GM21723 (cell line): ENCODE measurements around the gene ANO2.
"Not testable (repeated sequence)": the region's sequence is repeated elsewhere in the genome, so short reads cannot be mapped to it uniquely, and the experiment has no call there.

Source experiments
- ATAC-seq: cut with Tn5 transposase; IDR thresholded peaks from one replicate; pipeline ENCODE4 v1.9.1; 2021; ENCODE audit warnings: mild to moderate bottlenecking, moderate library complexity; ENCODE audit not compliant: unreplicated experiment

ANO2 gene

DNA sequence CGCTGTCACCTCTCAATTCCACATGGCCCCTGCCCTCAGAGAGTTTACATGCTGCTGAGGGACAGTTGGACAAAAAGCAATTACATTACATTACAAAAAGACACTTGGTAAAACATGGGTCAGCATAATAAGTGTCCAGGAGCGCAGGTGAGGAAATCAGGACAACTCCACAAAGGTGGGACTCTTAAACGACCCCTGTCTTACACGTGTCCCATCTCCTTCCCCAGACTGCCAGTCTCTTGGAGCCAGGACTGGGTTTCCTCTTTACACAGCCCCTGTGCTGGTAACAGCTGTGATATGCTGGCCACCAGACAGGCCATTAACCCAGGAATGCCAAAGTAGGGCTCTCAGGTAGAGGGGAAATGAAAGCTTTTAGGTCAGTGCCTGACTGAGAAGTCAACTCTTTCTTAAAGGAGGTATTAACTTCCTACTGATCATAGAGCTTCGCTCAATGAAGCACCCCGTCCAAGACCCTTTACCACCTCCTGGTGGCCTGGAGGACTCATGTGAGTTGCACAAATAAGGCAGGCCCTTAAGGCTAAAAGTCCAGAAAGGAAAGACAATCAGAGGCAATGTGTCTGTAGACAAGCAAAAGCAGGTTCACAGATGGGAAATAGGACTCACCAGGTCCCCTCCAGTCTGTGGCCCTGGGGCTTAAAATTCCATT, 55.5 kb downstream of the ANO2 start:
- ATAC-seq: no peak

DNA sequence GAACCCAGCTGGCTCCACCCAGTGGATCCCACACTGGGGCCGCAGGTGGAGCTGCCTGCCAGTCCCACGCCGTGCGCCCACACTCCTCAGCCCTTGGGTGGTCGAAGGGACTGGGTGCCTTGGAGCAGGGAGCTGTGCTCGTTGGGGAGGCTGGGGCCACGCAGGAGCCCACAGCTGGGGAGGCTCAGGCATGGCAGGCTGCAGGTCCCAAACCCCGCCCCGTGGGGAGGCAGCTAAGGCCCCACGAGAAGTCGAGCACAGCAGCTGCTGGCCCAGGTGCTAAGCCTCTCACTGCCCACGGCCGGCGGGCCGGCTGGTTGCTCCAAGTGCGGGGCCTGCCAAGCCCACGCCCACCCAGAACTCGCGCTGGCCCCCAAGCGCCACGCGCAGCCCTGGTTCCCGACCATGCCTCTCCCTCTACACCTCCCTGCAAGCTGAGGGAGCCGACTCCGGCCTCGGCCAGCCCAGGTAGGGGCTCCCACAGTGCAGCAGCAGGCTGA, 56.2 kb downstream of the ANO2 start:
- ATAC-seq: no peak

DNA sequence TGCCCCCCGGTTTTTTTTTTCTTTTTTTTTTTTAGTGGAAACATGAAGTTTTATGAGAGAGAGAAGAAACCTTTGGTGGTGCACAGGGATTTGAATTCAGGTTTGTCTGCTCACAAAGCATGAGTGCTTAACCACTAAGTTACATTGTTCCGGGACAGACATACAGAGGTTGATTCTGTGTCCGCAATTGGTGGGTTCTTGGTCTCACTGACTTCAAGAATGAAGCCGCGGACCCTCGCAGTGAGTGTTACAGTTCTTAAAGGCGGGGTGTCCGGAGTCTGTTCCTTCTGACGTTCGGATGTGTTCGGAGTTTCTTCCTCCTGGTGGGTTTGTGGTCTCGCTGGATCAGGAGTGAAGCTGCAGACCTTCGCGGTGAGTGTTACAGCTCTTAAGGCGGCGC, 57.2 kb downstream of the ANO2 start:
- ATAC-seq: not testable (repeated sequence)

DNA sequence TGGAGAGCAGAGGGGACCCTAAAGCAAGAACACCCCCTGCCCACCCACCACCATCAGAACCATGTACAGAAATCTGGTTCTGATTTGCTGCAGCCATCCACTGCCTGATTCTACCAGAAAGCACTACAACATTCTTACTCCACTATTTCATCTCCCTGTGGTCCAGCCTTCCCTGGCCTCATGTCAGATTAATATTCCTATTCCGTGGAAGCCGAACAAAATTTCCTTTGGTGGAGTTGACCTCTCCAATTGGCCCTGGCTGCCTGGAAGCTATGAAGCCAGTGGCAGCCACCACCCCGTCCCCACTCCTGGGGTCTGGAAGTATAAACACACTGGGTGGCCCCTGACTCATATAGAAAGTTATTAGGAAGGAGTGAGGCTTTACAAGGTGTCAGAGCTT, 60.2 kb downstream of the ANO2 start:
- no peak for ATAC-seq

DNA sequence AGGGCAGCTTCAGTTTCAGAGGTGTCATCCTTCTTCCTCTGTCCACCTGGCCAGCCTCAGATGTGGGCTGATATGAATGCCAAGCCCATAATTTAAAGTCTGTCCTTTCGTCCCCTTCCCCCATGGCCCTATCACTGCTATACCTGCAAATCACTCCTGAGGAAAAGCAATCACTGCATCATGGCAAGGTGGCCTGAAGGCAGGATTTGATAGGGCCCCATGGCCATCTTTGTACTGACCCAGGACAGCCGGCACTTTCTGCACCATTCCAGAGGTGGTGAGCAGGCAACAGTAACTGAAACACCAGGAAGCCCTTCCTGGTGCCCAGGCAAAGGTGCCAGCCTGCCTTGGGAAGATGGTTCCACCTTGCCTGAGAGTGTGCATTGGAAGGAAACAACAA, 60.8 kb downstream of the ANO2 start:
- ATAC-seq: no peak

DNA sequence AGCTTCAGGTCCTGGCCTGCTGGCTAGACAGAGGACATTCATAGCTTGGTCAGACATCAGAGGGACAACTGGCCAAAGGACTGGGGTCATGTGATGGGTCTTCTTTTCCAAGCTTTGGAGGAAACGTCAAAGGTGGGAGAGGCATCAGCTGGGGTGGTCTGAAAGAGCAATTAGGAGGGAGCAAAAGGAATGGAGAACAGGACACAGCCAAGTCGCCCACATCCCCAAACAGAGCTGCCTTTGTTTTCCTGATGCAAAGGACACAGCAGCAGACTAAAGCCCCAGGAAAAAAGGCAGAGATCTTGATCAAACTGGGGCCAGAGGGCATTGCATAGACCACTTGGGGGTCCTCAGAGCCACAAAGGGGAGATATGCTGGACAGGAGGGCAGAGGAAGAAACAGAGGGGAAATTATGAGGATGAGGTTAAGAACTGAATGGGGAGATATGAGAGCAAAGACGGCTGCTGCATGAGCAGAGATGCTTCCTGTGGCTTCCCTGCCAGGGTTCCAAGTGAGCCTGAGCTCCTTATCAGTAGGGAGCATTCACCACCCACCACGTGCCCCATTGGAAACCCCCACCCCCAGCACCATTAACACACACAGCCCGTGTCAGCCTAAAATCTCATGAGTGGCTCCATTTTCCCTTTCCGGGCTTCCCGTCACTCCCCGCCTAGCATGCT, 62.4 kb downstream of the ANO2 start:
- no peak for ATAC-seq

GRCh38 chr12:5881666-5882065, 63.4 kb downstream of the ANO2 start:
- ATAC-seq: no peak

DNA sequence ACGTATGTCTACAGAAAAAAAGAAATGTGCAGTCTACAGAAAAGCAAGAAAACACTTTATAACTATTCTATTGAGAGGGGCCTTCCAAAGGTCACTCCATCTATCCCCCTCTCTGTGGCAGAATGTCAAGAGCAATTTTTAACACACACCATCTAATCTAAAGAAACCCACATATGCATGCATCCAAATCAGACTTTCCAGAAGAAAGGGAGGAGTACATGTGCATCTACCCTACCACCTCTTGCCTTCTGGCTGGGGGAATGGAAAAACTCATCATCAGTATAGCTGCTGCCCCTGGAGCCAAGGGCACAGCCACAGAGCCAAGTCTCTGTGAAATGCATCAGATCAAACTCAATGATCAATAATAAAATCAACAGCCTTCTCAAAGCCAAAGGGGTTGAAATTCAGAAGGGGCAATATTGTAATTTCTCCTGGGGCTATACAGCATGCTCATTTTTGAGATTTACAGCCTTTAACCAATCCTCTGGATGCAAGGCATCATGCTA, 63.9 kb downstream of the ANO2 start:
- ATAC-seq: no peak

DNA sequence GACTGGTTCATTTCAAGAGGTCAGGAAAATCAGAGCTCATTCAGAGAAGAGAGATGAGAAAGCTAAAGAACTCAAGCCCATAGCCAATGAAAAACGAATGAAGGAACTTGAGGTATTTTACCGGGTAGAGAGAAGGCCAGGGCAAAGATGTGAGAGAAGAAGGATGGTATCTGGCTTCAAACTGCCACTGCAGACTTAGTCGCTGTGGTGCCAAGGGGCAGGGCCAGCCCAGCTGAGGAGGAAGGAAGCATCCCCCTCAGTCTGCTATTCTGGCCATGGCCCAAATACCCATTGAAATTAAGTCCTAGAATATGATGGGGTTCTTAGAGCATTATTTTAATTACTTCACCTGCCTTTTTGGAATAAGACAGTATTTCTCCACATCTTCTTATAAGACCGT, 69.2 kb downstream of the ANO2 start:
- no peak for ATAC-seq

- no peak for ATAC-seq
These were observed 70.5 kb downstream of the ANO2 start for GRCh38 chr12:5874514-5874913.

DNA sequence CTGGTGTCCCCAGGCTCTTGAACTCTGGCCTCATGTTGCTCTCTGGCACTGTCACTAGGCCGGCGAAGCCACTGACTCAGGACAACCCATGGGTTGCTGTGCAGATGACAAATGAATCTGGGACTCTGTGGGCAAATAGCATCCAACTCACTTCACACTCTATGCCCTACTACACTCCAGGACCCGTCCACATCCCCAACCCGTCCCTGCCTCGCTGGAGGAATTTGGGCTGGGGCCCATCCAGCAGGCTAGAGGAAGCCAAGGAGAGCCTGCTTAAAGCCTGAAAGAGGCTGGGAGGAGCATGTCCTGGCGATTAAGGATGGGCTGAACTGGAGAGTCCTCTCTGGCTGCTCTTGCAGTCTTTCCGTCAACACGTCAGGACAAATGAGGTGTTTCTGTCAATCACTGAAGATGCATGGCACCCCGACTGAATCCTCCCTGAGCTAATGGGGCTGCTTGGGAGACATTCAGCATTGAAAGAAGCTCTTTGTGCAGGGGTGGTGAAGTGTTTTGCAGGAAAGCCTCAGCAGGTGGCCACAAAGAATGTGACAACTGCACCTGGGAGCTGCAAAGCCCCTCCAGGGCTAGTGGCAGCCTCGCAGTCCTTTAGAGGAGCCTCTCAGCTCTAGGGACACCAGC, 71.7 kb downstream of the ANO2 start:
- no peak for ATAC-seq

DNA sequence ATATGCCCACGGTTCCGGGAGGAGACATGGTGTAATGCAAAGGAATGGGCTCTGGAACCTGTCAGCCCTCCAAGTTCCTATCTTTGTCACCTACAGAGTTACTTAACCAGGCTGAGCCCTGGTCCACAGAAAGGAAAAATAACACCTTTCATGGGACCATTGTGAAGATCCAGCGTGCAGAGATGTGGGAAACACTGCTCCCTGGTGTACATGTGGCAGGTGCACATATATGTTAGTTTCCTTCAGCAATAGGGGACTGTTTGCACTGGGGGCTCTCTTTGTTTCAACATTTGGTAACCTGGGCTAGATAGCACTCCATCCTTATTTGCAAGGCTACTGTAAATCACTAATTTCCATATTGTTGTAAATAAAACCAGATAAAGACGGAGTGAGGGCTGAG, 72.3 kb downstream of the ANO2 start:
- no peak for ATAC-seq

DNA sequence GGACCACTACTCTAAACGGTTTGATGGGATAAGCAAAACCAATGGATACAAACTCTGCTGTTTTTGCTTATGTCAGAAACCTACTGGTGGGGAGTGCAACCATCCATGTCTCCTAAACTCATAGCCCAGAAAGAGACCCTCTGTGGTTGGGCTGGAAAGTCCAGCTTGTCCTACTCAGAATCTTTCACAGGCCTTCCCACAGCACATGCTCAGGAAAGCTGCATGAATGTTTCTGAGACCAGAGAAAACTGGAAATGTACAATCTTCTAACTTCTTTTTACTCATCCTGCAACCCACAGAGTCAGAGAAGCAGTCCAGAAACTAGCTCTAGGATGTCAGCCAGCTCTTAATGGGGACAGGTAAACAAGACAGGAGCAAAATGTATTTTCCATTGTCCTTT, 73.3 kb downstream of the ANO2 start:
- no peak for ATAC-seq

DNA sequence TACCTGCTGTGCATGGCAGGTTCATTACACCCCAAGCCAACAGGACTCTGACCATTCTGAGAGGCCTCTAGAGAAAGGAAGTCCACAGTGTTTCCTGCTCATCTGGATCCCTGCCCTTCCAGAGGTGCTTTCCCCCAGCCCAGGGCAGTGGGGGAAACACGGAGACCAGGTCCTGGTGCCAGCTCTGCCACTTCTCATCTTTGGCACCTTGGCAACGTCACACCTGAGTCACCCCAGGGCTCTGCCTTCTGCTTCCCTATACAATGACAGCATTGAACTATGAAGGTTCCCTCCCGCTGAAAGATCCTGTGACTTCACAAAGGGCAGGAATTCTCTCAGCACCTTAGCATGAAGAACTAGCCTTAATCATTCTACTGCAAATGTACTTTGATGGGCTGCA, 74.9 kb downstream of the ANO2 start:
- no peak for ATAC-seq

GRCh38 chr12:5868625-5869295, 76.3 kb downstream of the ANO2 start:
- ATAC-seq: no peak

DNA sequence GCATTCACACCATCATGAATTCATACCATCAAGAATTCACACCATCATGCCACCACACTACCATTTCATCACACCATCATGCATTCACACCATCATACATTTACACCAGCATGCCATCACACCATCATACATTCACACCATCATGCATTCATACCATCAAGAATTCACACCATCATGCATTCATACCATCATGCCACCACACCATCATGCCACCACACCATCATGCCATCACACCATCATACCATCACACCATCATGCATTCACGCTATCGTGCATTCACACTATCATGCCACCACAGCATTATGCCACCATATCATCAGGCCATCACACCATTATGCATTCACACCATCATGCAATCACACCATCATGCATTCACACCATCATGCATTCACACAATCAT, 79.7 kb downstream of the ANO2 start:
- ATAC-seq: no peak

- ATAC-seq: no peak
These were observed 80.1 kb downstream of the ANO2 start for GRCh38 chr12:5864972-5865371.

GRCh38 chr12:5864301-5864700, 80.8 kb downstream of the ANO2 start:
- no peak for ATAC-seq

GRCh38 chr12:5861416-5861815, 83.6 kb downstream of the ANO2 start:
- no peak for ATAC-seq

DNA sequence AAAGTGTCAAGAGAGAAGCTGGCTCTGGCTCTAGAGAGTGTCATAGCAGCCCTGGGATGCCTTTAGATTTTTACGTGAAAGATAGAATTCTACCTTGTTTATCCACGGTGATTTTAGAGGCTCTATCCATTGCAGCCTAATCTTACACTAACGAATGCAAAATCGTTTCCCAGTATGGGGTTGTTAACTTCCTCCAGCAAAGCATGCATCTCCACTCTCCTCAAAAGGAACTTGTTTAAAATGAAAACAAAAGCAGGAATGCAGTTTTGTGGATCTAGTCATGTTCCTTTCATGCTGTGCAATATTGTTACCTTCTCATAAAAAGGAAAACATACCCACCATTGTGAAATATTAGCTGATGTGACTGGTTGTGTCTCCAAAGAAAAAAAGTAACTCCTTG, 88.4 kb downstream of the ANO2 start:
- ATAC-seq: no peak

GRCh38 chr12:5846950-5847349, 98.1 kb downstream of the ANO2 start:
- no peak for ATAC-seq
